ENCODE measurements around the gene FAM222A. TPM values are rescaled to one million over a fixed set of nuclear protein-coding genes. Genes with fewer than 3 reads are reported as not detected.

Gene FAM222A
- total RNA-seq, 2 donors from 2014 or later, result 0.68 to 2.9 TPM

DNA sequence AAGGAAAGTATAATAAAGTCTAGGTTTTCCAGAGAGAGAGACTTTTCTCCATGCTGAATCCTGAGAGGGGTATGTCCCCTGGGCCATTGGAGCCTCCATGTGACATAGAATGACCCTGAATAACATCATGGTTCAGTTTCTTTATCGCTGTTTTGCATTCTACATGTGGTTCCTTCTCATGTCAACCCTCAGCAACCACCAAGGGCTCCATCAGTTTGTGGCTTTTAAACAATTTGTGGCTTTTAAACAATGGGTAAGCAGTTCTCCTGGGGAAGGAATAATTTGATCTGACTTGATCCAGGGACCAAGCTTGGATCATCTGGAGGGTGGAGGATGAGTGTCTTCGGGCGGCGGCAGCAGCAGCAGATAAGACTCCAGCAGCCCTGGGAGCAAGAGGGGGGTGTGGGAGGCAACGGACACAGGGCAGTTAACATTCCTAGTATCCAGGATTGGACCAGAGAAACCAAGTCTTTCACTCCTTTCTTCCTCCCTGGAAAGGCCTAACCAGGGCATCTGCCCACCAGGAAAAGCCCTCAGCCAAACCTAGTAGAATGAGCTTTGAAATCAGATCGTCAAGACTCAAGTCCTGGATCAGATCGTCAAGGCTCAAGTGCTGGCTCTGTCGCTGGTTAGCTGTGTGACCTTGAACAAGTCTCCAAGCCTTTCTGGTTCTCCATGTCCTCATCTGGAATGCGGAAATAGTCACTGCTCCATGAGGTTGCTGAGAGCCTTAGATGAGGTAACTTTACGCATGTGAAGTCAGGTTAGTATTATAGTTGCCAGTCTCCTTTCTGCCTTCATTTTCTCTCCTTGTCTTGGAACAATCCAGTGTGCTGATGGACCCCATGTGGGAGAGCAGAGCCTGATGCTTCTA is 27.8 kb upstream of the FAM222A start:
- TF ChIP-seq CTCF (IDR thresholded peaks at IDR 0.05), result no peak
- ATAC-seq (ENCODE audit: insufficient number of reproducible peaks, low FRiP score, low read depth), result no peak
- no peak for DNase-seq (ENCODE audit: low spot score)
- no peak overlapping the region for H3K4me3 ChIP-seq
- H3K27me3 ChIP-seq (replicated peaks; ENCODE audit: insufficient read depth), result no peaks in the 10 kb centered on the region
- no peak overlapping the region for H3K27ac ChIP-seq
- no peaks in the 10 kb centered on the region for H3K36me3 ChIP-seq
- H3K9me3 ChIP-seq, result no peaks in the 10 kb centered on the region
- H3K4me1 ChIP-seq (ENCODE audit: control insufficient read depth in 1 of 2, low read depth in 2 of 2), result no peaks in the 10 kb centered on the region

- Histone ChIP-seq H3K27ac (no peak overlapping the region), H3K36me3 (no peaks in the 10 kb centered on the region), H3K27me3 (replicated peaks; ENCODE audit: insufficient read depth) (no peaks in the 10 kb centered on the region), H3K4me3 (no peak overlapping the region), H3K4me1 (ENCODE audit: control insufficient read depth in 1 of 2, low read depth in 2 of 2) (no peaks in the 10 kb centered on the region), H3K9me3 (no peaks in the 10 kb centered on the region)
- no peak for TF ChIP-seq CTCF (IDR thresholded peaks at IDR 0.05)
- DNase-seq (ENCODE audit: low spot score), result no peak
- ATAC-seq (ENCODE audit: insufficient number of reproducible peaks, low FRiP score, low read depth), result no peak
Measured at GRCh38 chr12:109686523-109686922, 27.1 kb upstream of the FAM222A start.

DNA sequence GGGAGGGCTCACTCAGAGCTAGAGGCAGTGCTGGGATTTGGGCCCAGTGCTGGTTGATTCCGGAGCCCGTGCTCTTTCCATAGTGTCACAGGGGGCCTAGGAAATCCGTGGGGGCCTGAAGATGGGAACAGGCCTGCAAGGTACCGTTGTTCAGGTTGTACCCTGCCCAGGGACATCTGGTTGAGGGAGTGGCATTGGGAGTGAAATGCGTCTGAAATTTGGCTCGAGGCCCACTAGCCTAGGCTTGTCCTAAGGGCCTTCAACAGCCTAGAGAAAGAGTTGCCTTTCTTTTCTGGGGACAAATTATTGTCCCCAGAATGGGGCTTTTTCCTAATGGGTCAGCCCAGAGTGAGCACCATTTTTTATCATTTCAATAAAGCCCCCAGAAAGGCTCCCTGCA is 26.4 kb upstream of the FAM222A start:
- Histone ChIP-seq H3K9me3 (no peaks in the 10 kb centered on the region), H3K4me3 (no peak overlapping the region), H3K36me3 (no peaks in the 10 kb centered on the region), H3K27ac (no peak overlapping the region), H3K27me3 (replicated peaks; ENCODE audit: insufficient read depth) (no peaks in the 10 kb centered on the region), H3K4me1 (ENCODE audit: control insufficient read depth in 1 of 2, low read depth in 2 of 2) (no peaks in the 10 kb centered on the region)
- ATAC-seq (ENCODE audit: insufficient number of reproducible peaks, low FRiP score, low read depth), result no peak
- no peak for DNase-seq (ENCODE audit: low spot score)
- TF ChIP-seq CTCF (IDR thresholded peaks at IDR 0.05), result no peak

- no peaks in the 10 kb centered on the region for H3K4me1 ChIP-seq (ENCODE audit: control insufficient read depth in 1 of 2, low read depth in 2 of 2)
- no peak overlapping the region for H3K27ac ChIP-seq
- ATAC-seq (ENCODE audit: insufficient number of reproducible peaks, low FRiP score, low read depth) (no peak), DNase-seq (ENCODE audit: low spot score) (no peak)
- TF ChIP-seq CTCF (IDR thresholded peaks at IDR 0.05), result no peak
- H3K27me3 ChIP-seq (replicated peaks; ENCODE audit: insufficient read depth), result no peaks in the 10 kb centered on the region
- no peaks in the 10 kb centered on the region for H3K9me3 ChIP-seq
- H3K36me3 ChIP-seq, result no peaks in the 10 kb centered on the region
- no peak overlapping the region for H3K4me3 ChIP-seq
Measured at GRCh38 chr12:109689426-109689825, 24.2 kb upstream of the FAM222A start.

GRCh38 chr12:109693160-109693559 is 20.5 kb upstream of the FAM222A start:
- H3K27me3 ChIP-seq (replicated peaks; ENCODE audit: insufficient read depth), result no peaks in the 10 kb centered on the region
- H3K27ac ChIP-seq, result no peak overlapping the region
- H3K4me1 ChIP-seq (ENCODE audit: control insufficient read depth in 1 of 2, low read depth in 2 of 2), result no peaks in the 10 kb centered on the region
- ATAC-seq (ENCODE audit: insufficient number of reproducible peaks, low FRiP score, low read depth) (no peak), DNase-seq (ENCODE audit: low spot score) (no peak)
- H3K36me3 ChIP-seq, result no peaks in the 10 kb centered on the region
- TF ChIP-seq CTCF (IDR thresholded peaks at IDR 0.05), result no peak
- no peak overlapping the region for H3K4me3 ChIP-seq
- no peaks in the 10 kb centered on the region for H3K9me3 ChIP-seq

Measured in thoracic aorta (tissue), 2 donors.